Body of pancreas (tissue), 4 donors: ENCODE measurements around the gene PPP2R3B. TPM values are rescaled to one million over a fixed set of nuclear protein-coding genes. Genes with fewer than 3 reads are reported as not detected.

Source experiments
- ATAC-seq: fragments of 150-250 bp; one replicate; pipeline ENCODE4 v1.9.1; 2016
- DNase-seq, 4 donors: peaks; one replicate each; pipeline ENCODE4 v3.0.0-alpha.2; 2019
- H3K27ac ChIP-seq, 4 donors: fragments of 200-600 bp; sonication (generic); 1 replicate in 3 of 4; 2 replicates in 1 of 4; pipeline versions ENCODE4 v1.5.1 to v1.6.1; 2016 to 2019; ENCODE audit warnings: mild to moderate bottlenecking in 1 of 4, mixed read lengths in 1 of 4, moderate library complexity in 1 of 4
- H3K27me3 ChIP-seq, 2 donors: fragments of 200-600 bp; sonication (generic); one replicate each; pipeline ENCODE4 v1.6.0; 2016; ENCODE audit warnings: mild to moderate bottlenecking in 1 of 2
- H3K36me3 ChIP-seq, 2 donors: fragments of 200-600 bp; sonication (generic); replicated peaks in 1 of 2; 2 replicates each; pipeline ENCODE4 v1.5.1; 2016; ENCODE audit warnings: low read depth in 2 of 2; ENCODE audit not compliant: insufficient read depth in 1 of 2
- H3K4me1 ChIP-seq: fragments of 200-600 bp; sonication (generic); one replicate; pipeline ENCODE4 v1.6.0; 2016
- H3K4me3 ChIP-seq, 2 donors: fragments of 200-600 bp; sonication (generic); 1 replicate in 1 of 2; 2 replicates in 1 of 2; pipeline ENCODE4 v1.5.1; 2016 to 2019
- H3K9me3 ChIP-seq, 3 donors: fragments of 200-600 bp; sonication (generic); 1 replicate in 2 of 3; 2 replicates in 1 of 3; pipeline ENCODE4 v1.5.1; 2016
- POLR2A ChIP-seq, 3 donors: fragments of 450-650 bp; IDR thresholded peaks; one replicate each; pipeline ENCODE4 v1.6.1; 2016; ENCODE audit warnings: antibody characterized with exemption in 3 of 3, mild to moderate bottlenecking in 2 of 3
- WGBS, 2 donors: methylation state at CpG; one replicate each; pipeline ENCODE4 v1.1.5; 2017; 5-methylcytosine and 5-hydroxymethylcytosine counted together
- intact Hi-C: fragments of 100-400 bp; cut with DNase I; formaldehyde crosslinking; loops from one replicate; pipeline ENCODE4 v1.15.1; 2023
- total RNA-seq, 2 donors: library from RNA; depleted of rRNA; stranded (reverse); fragments of >200 nt; gene quantifications; one replicate each; pipeline ENCODE4 v1.1.0, GENCODE V29; 2016
- TF ChIP-seq, protein P1 (sequence below), 7 experiments: fragments of 450-650 bp in 4 of 7; fragments of 200-600 bp in 3 of 7; sonication (generic) in 3 of 7; IDR thresholded peaks; one replicate each; pipeline ENCODE4 v1.5.1; 2016 to 2019; ENCODE audit warnings: antibody characterized with exemption in 7 of 7

PPP2R3B gene
- total RNA-seq, 2 donors from 2014 or later: 5.6 to 11.4 TPM

DNA sequence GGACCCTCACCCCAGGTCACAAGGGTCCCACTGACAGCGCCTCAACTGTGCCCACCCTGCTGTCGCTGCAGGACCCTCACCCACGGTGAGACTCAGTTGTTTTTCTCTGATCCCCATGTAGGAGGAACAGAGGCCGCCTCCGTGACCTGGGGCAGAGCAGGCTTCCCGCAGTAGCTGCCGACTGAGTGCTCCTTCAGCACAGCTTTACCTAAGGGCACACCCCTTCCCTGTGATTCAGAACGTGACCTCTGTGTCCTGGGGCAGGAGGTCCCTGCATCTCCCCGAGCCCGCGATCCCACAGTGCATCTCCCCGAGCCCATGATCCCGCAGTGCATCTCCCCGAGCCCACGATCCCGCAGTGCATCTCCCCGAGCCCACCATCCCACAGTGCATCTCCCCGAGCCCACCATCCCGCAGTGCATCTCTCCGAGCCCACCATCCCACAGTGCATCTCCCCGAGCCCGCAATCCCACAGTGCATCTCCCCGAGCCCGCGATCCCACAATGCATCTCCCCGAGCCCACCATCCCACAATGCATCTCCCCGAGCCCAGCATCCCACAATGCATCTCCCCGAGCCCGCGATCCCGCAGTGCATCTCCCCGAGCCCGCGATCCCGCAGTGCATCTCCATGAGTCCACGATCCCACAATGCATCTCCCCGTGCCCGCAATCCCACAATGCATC is 23.6 kb downstream of the PPP2R3B start:
- no peak for TF ChIP-seq POLR2A (IDR thresholded peaks at IDR 0.05)
- Histone ChIP-seq H3K36me3 (peaks cover 0 to 5% of the 10 kb centered on the region in 2 donors), H3K27ac (no peak overlapping the region), H3K27me3 (no peaks in the 10 kb centered on the region), H3K4me3 (no peak overlapping the region), H3K9me3 (peaks cover 0 to 10% (median 0%) of the 10 kb centered on the region in 3 donors), H3K4me1 (no peaks in the 10 kb centered on the region)
- intact Hi-C loops: no loop called here
- no peak for ATAC-seq
- 75 to 83% methylated on average over 36 to 38 of the region's 38 CpGs for WGBS, 2 donors
- DNase-seq: no peak

DNA sequence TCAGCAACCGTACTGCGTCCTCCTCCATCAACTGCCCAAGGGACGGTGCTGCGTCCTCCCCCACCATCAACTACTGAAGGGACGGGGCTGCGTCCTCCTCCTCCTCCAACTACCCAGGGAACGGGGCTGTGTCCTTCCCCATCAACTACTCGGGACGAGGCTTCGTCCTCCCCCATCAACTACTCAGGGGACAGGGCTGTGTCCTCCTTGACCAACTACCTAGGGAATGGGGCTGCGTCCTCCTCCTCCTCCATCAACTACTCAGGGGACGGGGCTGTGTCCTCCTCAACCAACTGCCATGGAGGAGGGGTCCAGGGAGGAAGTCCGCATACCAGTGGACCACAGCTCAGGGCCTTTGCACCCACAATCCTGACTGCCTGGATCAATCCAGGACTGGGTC is 24.4 kb downstream of the PPP2R3B start:
- no peak for TF ChIP-seq POLR2A (IDR thresholded peaks at IDR 0.05)
- TF ChIP-seq, protein P1, sequence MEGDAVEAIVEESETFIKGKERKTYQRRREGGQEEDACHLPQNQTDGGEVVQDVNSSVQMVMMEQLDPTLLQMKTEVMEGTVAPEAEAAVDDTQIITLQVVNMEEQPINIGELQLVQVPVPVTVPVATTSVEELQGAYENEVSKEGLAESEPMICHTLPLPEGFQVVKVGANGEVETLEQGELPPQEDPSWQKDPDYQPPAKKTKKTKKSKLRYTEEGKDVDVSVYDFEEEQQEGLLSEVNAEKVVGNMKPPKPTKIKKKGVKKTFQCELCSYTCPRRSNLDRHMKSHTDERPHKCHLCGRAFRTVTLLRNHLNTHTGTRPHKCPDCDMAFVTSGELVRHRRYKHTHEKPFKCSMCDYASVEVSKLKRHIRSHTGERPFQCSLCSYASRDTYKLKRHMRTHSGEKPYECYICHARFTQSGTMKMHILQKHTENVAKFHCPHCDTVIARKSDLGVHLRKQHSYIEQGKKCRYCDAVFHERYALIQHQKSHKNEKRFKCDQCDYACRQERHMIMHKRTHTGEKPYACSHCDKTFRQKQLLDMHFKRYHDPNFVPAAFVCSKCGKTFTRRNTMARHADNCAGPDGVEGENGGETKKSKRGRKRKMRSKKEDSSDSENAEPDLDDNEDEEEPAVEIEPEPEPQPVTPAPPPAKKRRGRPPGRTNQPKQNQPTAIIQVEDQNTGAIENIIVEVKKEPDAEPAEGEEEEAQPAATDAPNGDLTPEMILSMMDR (IDR thresholded peaks at IDR 0.05): no peak
- H3K4me1 ChIP-seq: no peaks in the 10 kb centered on the region
- peaks cover 0 to 10% (median 0%) of the 10 kb centered on the region in 3 donors for H3K9me3 ChIP-seq
- ATAC-seq: no peak
- H3K27me3 ChIP-seq: no peaks in the 10 kb centered on the region
- DNase-seq: no peak
- intact Hi-C loops: no loop called here
- WGBS, 2 donors: 94% methylated on average over 12 to 13 of the region's 13 CpGs
- peaks cover 0 to 5% of the 10 kb centered on the region in 2 donors for H3K36me3 ChIP-seq
- no peak overlapping the region for H3K27ac ChIP-seq
- H3K4me3 ChIP-seq: no peak overlapping the region

DNA sequence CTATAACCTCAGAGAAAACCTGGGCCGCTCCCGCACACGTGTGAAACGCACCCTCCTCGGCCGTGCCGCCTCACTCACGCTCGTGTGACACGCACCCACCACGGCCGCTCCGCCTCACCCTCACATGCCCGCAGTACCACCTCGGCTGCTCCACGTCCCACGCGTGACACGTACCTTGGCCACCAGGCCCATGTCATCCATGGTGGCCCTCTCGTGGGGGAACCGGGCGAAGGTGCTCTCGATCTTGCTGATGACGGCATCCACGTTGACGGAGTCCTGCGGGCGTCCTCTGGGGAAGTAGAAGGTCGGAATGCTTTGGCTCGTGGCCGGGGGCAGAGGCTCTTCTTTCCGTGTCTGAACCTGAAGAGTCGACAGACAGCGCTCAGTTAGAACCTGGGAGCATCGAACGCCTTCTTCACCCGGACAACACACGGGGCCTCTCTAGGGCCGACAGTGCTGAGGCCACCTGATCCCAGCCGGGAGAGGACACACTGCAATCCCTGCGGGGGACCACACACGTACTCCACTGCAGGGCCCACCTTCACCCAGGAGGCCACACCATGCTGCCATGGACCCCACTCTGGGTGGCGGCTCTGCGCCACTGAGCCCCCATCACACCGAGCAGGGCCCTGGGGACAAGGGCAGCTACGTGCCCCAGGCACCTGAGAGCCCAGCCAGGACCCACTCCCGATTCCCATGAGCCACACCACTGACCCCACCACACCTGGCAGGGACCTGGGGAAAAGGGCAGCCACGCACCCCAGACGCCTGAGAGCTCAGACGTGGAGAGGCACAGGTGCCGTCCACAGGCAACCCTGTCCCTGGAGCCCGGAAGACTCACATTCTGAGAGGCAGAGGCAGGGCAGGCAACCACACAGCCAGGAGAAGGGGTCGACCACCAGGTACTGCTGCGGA is 25.2 kb downstream of the PPP2R3B start:
- peaks cover 0 to 5% of the 10 kb centered on the region in 2 donors for H3K36me3 ChIP-seq
- DNase-seq (no peak), ATAC-seq (no peak)
- no peaks in the 10 kb centered on the region for H3K4me1 ChIP-seq
- H3K27ac ChIP-seq: no peak overlapping the region
- intact Hi-C loops: no loop called here
- H3K27me3 ChIP-seq: no peaks in the 10 kb centered on the region
- WGBS, 2 donors: 95 to 96% methylated on average over 42 to 50 of the region's 54 CpGs
- no peak for TF ChIP-seq POLR2A (IDR thresholded peaks at IDR 0.05)
- TF ChIP-seq, protein P1 (IDR thresholded peaks at IDR 0.05): no peak
- no peak overlapping the region for H3K4me3 ChIP-seq
- H3K9me3 ChIP-seq: peaks cover 0 to 10% (median 0%) of the 10 kb centered on the region in 3 donors

DNA sequence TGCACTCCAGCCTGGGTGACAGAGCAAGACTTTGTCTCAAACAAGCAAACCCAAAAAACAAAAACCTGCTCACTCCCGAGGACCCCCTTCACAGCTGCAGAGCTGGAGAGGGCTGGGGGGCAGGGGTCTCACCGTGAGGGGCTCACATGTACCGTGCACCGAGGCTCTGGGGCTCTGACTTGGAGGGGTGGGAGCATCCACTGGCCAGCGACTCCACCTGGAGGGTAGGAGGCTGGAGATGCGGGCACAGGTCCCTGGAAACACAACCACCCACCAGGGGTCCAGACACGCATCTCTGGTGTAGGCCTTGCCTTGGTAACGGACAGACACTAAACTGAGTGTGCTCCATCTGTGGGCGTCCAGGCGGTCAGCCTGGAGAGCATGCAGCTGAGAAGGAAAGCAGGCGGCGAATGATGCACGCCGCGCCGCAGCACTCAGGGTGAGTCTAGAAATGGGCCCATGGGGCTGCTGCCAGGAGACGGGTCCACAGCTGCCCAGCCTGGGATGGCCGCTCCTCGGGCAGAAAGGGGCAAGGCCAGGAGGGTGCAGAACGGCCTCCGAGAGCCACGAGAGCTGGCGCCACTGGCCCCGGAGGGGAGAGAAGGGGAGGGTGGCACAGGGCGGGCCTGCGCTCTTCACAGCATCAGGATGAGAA is 26.1 kb downstream of the PPP2R3B start:
- no peak overlapping the region for H3K27ac ChIP-seq
- WGBS, 2 donors: 93 to 97% methylated on average over 23 to 26 of the region's 26 CpGs
- no peak for DNase-seq
- intact Hi-C loops: no loop called here
- TF ChIP-seq, protein P1 (IDR thresholded peaks at IDR 0.05): no peak
- no peak for TF ChIP-seq POLR2A (IDR thresholded peaks at IDR 0.05)
- no peaks in the 10 kb centered on the region for H3K27me3 ChIP-seq
- ATAC-seq: no peak
- H3K36me3 ChIP-seq: peaks cover 0 to 5% of the 10 kb centered on the region in 2 donors
- no peak overlapping the region for H3K4me3 ChIP-seq
- no peaks in the 10 kb centered on the region for H3K4me1 ChIP-seq
- H3K9me3 ChIP-seq: peaks cover 0 to 10% (median 0%) of the 10 kb centered on the region in 3 donors

DNA sequence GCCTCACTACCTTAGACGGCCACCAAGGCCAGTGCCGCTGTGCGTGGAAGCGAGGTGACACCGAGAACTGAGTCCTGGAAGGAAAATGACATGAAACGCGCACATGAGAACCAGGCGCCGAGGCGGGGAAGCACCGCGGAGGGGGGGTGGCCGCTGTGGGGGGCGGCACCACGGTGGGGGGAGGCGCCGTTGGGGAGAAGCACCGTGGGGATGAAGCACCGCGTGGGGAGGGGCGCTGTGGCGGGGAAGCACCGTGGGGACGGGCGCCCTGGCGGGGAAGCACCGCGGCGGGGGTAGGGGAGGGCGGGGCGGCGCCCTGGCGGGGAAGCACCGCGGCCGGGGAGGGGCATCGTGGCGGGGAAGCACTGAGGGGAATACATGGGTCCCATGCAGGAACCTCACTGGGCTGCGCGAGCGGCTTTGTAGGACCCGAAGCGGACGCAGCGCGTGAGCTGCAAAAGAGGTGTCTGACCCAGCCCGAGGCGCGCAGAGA is 28.0 kb downstream of the PPP2R3B start:
- Histone ChIP-seq H3K27me3 (no peaks in the 10 kb centered on the region), H3K36me3 (peaks cover 0 to 5% of the 10 kb centered on the region in 2 donors), H3K9me3 (peaks cover 0 to 10% (median 0%) of the 10 kb centered on the region in 3 donors), H3K4me3 (no peak overlapping the region), H3K4me1 (no peaks in the 10 kb centered on the region), H3K27ac (no peak overlapping the region)
- DNase-seq (no peak), ATAC-seq (no peak)
- 89 to 91% methylated on average over 43 to 49 of the region's 49 CpGs for WGBS, 2 donors
- intact Hi-C loops: no loop called here
- TF ChIP-seq, protein P1 (IDR thresholded peaks at IDR 0.05): no peak
- TF ChIP-seq POLR2A (IDR thresholded peaks at IDR 0.05): no peak
